NB4 (cell line): ENCODE measurements around the gene ADAP1.

Experiments
- CTCF ChIP-seq: IDR thresholded peaks from one replicate; pipeline ENCODE4 v1.5.1; 2012; ENCODE audit warnings: low read depth, low read length
- MAX ChIP-seq: IDR thresholded peaks from 2 replicates; pipeline ENCODE4 v1.6.1; 2011; ENCODE audit warnings: low read depth, low read length
- MYC ChIP-seq: IDR thresholded peaks from 2 replicates; pipeline ENCODE4 v1.6.1; 2011; ENCODE audit warnings: low read depth, low read length
- POLR2A ChIP-seq: IDR thresholded peaks from 2 replicates; pipeline ENCODE4 v1.6.1; 2011; ENCODE audit warnings: mild to moderate bottlenecking; ENCODE audit not compliant: insufficient read length; ENCODE audit errors: extremely low read depth

GRCh38 chr7:902996-903395 is 51.5 kb downstream of the ADAP1 start:
- TF ChIP-seq CTCF (no peak), POLR2A (no peak), MAX (no peak), MYC (no peak)
